ENCODE results near the gene SCEL. TPM values are rescaled to one million over a fixed set of nuclear protein-coding genes. Genes with fewer than 3 reads are reported as not detected.

Gene SCEL
- total and polyA plus RNA-seq, 2 experiments from 2014 or later: not detected

Small RNAs within 50 kb of the gene (small RNA-seq; reads per million reads assigned to genes)
- gene RNY3P7 (ENCODE audit: low replicate concordance) (not detected), gene SPTLC1P5 (ENCODE audit: low replicate concordance) (not detected)

Other genes starting within 250 kb of the SCEL start
- 77.2 and 78.0 TPM in 2 replicates for gene MYCBP2, start 208.6 kb upstream of the SCEL start, total RNA-seq (2014; rRNA removed; shearing (Covaris generic))
- 38.5 and 54.6 TPM in 2 replicates for gene MYCBP2, start 208.6 kb upstream of the SCEL start, polyA plus RNA-seq (2016; fragmentation: Nextera tagmentation; extraction: Ambion mirVana)
- gene SLAIN1, start 162.0 kb downstream of the SCEL start, total RNA-seq (2014; rRNA removed; shearing (Covaris generic)): 44.2 and 65.8 TPM in 2 replicates
- 16.3 and 18.5 TPM in 2 replicates for gene SLAIN1, start 162.0 kb downstream of the SCEL start, polyA plus RNA-seq (2016; fragmentation: Nextera tagmentation; extraction: Ambion mirVana)